ENCODE data around the gene SCYL1. TPM values are rescaled to one million over a fixed set of nuclear protein-coding genes. Genes with fewer than 3 reads are reported as not detected.

SCYL1 gene
- total and polyA plus RNA-seq, 2 experiments from 2014 or later = 52.7 to 66.1 TPM

- Histone ChIP-seq H3K79me2 (replicated peaks; ENCODE audit: insufficient read depth) (no peaks in the 10 kb centered on the region), H3K9me2 (ENCODE audit: insufficient read depth) (no peaks in the 10 kb centered on the region), H3K27ac (ENCODE audit: low read depth) (no peak overlapping the region), H3K36me3 (ENCODE audit: insufficient read depth) (no peaks in the 10 kb centered on the region), H2AFZ (no peak overlapping the region), H3F3A (replicated peaks; ENCODE audit: low read depth) (peaks cover 25% of the 10 kb centered on the region; the same call in 1 of the 2 replicates), H4K20me1 (replicated peaks; ENCODE audit: insufficient read depth) (peaks cover 3% of the 10 kb centered on the region; the same call in 1 of the 2 replicates), H3K27me3 (ENCODE audit: insufficient read depth) (peaks cover 73% of the 10 kb centered on the region), H3K4me3 (no peak overlapping the region), H3K4me2 (no peak overlapping the region), H3K4me1 (ENCODE audit: insufficient read depth) (peaks cover 13% of the 10 kb centered on the region)
- Mint-ChIP-seq H3K4me3 (no peak overlapping the region; the same call in 2 of the 3 replicates), H3K27ac (no peak overlapping the region), H3K4me1 (peaks cover 37% of the 10 kb centered on the region), H3K27me3 (ENCODE audit: insufficient read depth, low read depth, poor library complexity) (peaks cover 56% of the 10 kb centered on the region), H3K36me3 (ENCODE audit: low read depth) (no peaks in the 10 kb centered on the region; the same call in 2 of the 3 replicates), H3K9me3 (no peaks in the 10 kb centered on the region; the same call in 2 of the 3 replicates)
- ATAC-seq (no peak), DNase-seq (ENCODE audit: low spot score) (no peak)
- TF ChIP-seq EZH2phosphoT487 (IDR thresholded peaks at IDR 0.05; ENCODE audit: unreplicated experiment) (no peak), CREB1 (CRISPR knock-in tag; IDR thresholded peaks at IDR 0.05; ENCODE audit: low read depth) (no peak), STAT1 (IDR thresholded peaks at IDR 0.05; ENCODE audit: unreplicated experiment) (no peak), ZNF331 (CRISPR knock-in tag; IDR thresholded peaks at IDR 0.05; ENCODE audit: low read depth) (no peak), NANOG (IDR thresholded peaks at IDR 0.05; ENCODE audit: borderline replicate concordance) (no peak), ZNF462 (CRISPR knock-in tag; IDR thresholded peaks at IDR 0.05) (no peak), ETS1 (IDR thresholded peaks at IDR 0.05) (no peak), CTCF (conservative IDR thresholded peaks at IDR 0.05; ENCODE audit: low read depth in 2 of 2) (no peak), REST (IDR thresholded peaks at IDR 0.05; ENCODE audit: unreplicated experiment) (no peak), POLR2AphosphoS5 (IDR thresholded peaks at IDR 0.05; ENCODE audit: low read depth) (no peak)
Measured at GRCh38 chr11:65548395-65548794, 23.5 kb downstream of the SCYL1 start.
